HG03025 (cell line): ENCODE measurements around the gene FOXRED1.
"Not testable (repeated sequence)": the region's sequence is repeated elsewhere in the genome, so short reads cannot be mapped to it uniquely, and the experiment has no call there.

Experiments used
- ATAC-seq: cut with Tn5 transposase; IDR thresholded peaks from one replicate; pipeline ENCODE4 v1.9.1; 2021; ENCODE audit warnings: mild to moderate bottlenecking, moderate library complexity; ENCODE audit not compliant: unreplicated experiment, low FRiP score

The FOXRED1 gene

DNA sequence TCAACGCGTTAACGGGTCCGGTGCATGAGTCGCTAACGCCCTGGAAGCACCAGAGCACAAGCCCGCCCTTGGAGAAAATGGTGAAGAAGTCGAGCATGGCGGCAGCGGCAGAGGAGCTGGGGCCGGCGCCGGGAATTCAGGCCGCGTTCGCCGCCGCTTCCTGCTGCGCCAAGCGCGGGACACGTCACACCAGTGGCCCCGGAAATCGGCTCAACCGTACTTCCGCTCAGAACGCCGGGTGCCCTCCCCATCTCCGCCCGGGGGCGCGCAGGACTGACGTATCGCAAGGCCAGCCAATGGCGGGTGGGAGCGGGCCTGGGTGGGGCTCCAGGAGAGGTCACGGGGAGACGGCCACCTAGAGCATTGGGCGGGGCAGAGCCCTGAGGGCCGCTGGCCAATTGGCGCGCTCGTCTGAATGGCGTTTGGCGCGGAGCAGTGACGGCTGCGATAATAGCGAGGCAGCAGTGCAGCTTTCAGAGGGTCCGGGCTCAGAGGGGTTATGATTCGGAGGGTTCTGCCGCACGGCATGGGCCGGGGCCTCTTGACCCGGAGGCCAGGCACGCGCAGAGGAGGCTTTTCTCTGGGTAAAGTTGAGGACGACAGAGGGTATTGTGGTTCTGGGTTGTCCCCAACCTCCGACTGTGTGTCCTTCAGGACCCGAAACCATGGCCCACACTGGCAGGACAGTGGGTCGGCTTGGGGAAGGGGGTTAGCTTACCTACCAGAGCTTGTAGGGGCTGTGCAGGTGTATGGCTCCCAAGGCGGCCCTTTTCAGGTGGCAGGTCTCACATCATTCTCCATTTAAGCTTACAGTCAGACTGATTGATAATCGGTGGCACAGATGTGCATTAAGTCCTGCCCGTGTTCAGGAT lies at the start of gene FOXRED1, which contains the start of gene SRPRA:
TSS of gene FOXRED1 (plus strand) at position 447 of the 872 bp plus-strand sequence. CDS start at position 500, 53 bp downstream.
TSS of gene SRPRA (minus strand) at position 188 of the 872 bp plus-strand sequence. CDS start at position 97, 91 bp downstream.
- ATAC-seq, result peak; percentile 99

DNA sequence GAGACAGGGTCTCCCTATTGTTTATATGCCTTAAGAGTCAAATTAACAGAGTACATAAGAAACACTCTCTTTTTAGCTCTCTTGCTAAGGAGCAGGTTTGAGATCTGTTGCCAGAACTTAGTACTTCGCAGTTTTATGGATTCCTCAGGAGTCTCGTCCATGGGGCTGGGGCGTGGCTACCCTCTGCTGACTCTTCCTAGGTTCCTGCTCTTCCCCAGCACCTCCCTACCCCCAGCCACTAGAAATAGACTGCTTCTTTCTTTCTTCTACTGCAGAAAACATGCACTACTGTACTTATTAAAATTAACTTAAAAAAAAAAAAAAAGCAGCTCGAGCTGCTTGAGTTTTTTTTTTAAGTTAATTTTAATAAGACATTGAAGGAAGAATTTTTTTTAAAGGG lies 49.4 kb upstream of the FOXRED1 start:
- no peak for ATAC-seq

DNA sequence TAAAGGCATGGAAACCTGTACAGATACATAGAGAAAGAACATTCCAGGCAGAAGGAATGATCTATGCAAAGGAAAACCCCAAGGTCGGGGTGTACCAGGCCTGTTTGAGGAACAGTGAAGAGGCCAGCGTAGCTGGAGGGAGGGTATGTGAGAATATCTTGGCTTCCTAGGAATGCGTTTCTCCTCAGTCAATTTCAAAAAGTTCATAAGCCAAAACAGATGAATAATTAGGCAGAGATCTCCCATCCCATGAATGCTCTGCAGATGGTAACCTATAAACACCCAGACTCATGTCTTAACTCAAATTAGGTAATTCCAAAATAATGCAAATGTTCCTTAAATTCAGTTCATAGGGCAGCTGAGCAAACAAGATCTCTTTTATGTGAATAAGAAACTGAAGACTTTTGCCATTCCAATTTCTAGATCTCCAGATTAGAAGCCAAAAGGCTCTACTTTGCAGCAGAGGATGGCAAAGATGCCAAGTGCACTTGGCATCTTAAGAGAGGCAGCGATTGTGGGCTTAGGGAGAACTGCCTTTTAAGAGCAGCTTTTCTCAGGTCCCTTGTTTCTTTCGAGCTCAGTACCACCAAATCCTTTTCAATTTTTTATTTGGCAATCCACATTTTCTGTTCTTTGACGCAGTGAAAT lies 44.2 kb upstream of the FOXRED1 start:
- no peak for ATAC-seq

DNA sequence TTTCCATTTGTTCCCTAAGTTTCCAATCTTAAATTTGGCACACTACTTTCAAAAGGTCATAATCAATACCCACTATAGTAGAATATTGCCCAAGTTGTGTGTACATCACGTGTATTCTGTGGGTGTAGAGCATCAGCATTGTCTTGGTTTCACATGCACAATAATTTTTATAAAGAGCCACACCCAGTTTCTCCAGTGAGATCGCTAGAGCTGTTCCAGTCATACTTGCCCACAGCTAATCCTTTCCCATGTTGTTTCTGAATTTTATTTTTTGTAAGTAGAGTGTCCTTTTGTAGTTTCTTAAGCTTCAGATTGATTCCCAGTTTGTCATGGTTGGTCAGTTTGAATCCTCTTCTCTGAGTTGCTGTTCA lies 43.7 kb upstream of the FOXRED1 start:
- no peak for ATAC-seq

DNA sequence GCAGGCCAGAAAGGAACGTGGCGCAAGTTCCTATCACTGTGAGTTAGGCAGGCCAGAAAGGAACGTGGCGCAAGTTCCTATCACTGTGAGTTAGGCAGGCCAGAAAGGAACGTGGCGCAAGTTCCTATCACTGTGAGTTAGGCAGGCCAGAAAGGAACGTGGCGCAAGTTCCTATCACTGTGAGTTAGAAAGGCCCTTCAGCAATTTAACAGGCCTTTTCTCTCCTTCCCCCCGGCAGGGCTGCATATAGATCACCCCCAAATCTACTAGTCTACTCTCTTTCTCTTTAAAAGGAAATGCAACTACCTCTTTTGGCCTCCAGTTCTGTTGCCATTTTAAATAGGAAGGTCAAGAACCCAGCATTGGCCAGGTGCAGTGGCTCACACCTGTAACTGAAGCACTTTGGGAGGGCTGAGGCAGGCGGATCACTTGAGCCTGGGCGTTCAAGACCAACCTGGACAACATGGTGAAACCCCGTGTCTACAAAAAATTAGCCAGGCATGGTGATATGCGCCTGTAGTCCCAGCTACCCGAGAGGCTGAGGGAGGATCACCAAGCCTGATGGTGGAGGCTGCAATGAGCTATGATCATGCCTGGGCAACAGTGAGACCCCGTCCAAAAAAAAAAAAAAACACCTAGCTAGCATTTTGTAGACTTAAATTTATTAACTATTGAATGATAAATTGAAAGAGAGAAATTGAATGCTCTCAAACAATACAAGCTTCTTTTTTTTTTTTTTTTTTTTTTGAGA lies 42.4 kb upstream of the FOXRED1 start:
- ATAC-seq, result no peak

DNA sequence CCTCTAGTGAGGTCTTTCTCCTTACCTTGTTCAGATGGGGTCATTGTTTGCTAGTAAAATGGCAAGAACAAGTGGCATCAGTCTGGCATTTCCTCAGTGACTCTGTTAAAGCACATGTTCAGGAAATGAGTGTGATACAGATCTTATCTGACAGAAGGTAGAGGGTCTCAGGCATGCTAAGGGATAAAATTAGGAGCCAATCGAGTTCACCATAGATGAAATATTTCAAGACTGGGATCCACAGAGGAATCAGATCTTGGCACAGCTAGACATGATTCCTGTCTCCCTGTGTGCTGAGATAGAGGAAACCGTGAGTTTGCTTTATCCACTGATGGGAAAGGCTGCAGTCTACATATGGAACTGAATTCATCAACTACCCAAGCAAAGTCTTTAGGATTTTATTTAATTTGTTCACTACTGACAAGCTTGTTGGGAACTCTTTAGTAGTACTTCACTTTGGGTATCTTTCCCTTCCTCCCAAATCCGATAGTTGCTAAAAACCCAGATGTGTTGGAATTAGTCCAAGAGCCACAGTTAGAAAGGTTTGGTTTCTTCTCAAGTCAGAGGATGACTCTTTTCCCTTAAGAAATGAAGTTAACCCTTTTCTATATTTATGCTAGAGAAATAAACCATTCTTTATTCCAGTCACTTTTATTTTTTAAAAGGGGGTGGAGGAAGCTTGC lies 39.0 kb upstream of the FOXRED1 start:
- ATAC-seq, result no peak

DNA sequence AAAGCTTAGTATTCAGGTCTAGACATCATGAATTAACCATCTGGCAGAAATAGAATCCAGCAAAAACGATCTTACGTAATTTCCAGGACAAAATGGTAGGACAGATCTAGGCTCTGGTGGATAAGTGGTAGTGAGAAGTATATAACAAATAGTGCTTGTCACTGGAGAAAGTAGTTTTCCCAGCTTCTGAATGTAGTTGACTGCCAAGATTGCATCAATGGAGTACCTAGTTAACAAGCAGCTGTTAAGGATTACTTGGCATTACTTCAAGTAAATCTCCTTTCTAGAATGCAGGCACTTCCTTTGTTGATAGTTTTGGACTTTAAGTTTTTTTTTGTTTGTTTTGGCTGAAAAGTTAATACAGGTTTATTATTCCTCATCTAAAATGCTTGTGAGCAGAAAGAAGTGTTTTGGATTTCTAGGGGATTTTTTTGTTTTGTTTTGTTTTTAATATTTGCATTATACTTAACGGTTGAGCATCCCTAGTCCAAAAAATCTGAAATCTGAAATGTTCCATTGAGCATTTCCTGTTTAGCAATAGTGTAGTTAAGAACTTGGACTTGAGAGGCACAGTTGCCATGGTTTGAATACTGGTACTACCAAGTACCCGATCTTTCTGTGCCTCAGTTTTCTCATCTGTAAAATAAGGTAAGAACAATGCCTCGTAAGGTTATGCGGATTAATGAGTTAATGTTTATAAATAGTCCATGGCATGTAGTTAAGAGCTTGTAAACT lies 37.1 kb upstream of the FOXRED1 start:
- ATAC-seq, result no peak

DNA sequence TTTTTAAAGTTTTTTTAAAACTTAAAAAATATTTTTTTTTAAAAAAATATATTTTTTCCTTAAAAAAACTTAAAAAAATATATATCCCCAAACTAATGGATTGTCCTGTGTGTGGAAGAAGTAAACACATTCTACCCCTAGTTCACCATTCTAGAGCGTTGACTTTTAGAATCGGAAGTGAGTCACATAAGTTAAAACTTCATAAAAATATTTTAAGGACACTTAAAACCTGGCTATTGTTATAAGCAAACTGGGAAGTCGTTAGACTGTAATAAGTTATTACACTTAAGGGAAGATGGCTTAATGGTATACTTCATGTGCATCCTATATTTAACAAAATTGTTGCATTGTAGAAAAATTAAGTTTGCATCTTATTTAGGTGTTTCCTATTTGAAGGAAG lies 36.3 kb upstream of the FOXRED1 start:
- ATAC-seq, result no peak

DNA sequence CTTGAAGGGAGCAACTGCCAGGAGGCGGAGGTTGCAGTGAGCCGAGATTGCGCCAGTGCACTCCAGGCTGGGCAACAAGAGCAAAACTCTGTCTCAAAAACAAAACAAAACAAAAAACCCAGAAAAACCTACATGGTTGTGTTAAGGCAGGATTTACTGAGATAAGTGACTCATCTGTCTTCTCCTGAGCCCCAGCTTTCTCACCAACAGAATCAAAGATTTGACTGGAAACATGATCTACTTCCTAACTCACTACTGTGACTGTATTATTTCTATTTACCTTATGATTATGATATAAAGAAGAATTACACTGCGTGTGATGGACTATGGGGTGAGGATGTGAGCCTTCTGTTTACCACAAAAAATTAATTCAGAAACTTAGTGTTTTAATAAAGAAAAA lies 35.6 kb upstream of the FOXRED1 start:
- ATAC-seq, result no peak

DNA sequence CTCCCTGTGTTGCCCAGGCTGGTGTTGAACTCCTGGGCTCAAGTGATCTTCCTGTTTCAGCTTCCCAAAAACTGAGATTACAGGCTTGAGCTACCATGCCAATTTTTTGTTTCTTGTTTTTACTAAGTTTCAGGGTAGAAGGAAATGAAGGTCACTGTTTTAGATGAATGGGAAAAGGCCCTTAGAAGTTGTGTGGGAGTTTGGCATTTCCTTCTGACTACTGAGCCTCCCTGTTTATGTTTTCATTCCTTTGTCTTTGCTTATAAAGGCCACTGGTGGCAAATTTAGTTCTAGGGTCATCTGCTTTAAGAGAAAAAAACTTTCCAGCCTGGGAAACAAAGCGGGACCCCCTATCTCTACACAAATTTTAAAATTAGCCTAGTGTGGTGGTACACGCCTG lies 22.3 kb upstream of the FOXRED1 start:
- ATAC-seq, result no peak

DNA sequence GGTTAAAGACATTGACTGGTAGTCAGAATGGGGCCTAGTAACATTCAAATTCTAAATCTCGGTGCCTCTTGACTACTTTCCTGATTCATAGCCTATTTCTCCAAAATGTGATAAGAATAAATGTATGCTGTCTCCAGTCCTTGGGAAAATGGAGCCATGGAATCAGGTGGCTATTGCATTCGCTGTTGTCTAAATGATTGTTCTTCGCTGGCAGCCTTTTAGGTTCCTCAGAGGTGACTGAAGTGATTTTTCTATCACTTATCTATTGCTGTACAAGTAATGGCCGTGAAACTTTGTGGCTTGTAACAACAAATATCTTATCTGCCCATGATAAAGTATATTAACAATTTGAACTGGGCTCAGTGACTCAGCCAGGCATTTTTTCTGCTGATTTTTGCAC lies 15.7 kb upstream of the FOXRED1 start:
- no peak for ATAC-seq

DNA sequence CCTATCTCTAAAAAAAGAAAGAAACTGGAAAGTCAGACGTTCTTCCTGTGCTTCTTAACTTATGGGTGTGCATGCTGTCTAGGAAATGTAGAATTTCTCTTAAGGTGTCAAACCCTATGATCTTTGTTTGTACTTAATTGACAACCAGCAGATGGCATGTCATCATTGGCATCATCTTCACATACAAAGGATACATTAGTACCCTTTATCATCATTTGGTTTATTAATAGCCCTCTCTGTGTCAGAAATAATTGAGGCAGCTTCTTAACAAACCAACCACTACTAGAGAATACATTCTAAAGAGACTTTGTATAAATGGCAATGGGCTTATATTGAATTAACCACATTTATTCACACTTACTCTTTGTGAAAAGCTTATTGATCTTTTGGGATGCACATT lies 14.1 kb upstream of the FOXRED1 start:
- ATAC-seq, result no peak

DNA sequence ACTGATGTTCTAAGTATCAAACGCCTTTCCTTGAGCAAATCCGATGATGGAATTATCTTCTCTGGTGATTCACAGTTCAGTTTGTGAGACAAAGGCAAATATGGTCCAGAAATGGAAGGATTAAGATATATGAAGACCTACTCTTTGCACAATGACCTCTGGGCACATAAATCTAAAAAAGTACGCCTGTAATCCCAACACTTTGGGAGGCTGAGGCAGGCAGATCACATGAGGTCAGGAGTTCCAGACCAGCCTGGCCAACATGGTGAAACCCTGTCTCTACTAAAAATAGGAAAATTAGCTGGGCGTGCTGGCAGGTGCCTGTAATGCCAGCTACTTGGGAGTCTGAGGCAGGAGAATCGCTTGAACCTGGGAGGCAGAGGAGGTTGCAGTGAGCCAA lies 13.4 kb upstream of the FOXRED1 start:
- not testable (repeated sequence) for ATAC-seq

DNA sequence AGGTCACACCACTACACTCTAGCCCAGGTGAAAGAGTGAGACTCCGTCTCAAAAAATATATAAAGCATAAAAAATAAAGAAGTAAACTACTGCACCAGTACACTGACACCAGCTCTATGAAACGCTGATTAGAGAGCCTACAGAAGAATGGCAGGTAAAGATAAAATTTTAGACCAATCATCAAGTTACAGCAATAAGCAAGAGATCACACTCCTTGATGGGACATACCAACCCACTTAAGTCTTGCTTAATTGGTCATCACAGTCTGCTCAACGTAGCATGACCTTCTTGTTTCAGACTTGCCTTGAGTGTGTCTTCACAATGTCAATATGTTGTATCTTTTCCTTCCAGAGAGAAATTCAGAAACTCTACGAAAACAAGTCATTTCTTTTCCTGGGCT lies 12.7 kb upstream of the FOXRED1 start:
- no peak for ATAC-seq

DNA sequence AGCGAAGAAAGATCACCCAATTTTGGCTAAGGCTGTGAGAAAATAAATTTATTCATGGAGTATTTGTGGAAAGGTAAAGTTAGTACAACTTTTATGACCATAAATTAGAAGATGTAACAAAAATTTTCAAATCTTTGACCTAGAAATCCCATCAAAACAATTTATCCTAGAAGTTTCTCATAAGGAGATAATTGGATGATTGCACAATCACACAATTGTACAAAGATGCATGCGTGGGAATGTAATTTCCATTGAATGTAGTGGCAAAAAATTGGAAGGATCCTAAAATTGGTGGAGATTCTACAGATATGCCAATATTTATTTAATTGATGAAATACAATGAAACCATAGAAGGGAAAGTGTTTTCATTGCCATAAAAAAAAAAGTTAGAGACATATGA lies 11.8 kb upstream of the FOXRED1 start:
- ATAC-seq, result no peak

DNA sequence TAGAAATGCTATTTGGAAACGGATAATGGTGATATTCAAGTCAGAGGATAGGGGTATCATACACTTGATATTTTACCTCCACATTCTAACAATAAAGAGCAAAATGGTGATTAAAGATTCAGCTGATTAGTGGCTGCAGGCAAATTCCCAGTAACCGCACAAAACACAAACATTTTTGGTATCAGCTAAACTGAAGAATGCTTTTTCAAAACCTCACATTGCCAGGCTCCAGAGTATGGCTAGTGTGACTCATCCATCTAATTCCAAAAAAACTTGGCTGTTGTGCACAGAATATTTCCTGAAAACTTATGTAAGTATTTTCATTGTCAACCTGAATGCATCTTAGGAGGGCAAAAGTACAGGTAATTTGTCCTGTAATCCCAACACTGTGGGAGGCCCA lies 11.2 kb upstream of the FOXRED1 start:
- no peak for ATAC-seq

DNA sequence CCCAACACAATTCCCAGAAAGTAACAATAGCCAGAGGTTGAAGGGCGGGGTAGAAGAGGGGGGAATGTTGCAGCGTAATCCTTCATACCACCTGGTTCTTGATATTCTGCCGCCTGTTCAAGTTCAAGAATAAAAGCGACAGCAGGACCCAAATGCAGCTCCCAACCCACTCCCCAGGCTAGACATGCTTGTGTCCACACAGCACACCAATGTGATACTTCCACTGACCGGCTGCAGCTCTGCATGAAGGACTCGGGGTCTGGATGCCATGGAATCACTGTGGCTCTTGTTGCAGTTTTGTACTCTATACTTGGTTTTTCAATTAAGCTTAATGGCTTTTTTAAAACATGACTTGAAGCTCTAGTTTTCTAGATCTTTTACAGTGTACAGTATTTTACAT lies 6.7 kb upstream of the FOXRED1 start:
- no peak for ATAC-seq

DNA sequence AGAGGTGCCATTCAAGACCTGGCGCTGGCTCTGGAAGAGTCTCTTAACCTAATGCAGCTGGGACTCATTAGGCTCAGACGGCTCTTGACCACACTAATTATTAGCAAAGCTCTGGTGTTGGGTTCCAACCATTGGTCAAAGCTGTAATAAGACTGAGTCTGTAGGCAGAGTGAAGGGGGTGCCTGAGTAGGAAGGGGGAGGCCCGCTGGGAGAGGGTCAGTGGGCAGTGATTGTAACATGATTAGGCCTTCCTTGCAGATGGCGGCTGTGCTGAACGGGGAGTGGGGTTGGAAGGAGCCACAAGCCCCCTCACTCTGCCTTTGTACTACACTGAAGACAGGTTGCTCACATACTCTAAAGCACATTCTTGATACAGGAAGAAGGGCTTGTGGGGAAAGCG lies 5.5 kb upstream of the FOXRED1 start:
- no peak for ATAC-seq

DNA sequence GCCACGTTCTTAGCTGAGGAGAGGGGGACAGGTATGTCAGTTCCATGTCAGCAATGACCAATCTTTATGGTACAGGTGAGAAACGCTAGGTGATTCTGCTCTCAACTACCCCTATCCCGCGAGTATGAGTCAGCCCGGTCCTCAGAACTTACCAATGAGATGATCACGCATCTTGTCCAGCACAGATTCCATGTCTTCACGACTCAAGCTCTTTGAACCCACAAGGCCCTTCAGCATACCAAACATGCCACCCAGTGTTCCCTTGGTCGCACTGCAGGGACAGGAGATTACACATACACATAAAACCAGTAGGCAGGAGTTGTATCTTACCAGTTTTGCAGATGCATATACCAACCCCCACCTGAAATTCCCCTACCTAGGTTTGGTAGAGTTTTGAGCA lies 3.1 kb upstream of the FOXRED1 start:
- ATAC-seq, result no peak

DNA sequence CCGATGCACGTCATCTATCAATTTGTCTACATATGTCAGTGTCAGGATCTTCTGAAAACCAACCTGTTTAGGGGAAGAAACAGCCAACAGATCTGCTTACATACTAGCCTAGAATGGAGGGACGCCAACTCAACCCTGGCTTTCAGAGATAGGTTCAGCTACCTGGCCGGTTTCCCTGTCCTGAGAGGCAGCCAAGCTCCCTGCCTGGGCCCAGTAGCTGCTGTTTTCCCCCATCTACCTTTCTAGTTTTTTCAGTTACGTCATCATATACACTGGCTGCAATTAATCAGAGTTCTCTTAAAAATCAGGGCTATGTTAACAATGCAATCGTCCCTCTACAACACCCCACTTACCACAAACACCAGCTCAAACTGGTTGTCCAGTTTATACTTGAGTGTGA lies 1.3 kb upstream of the FOXRED1 start:
- no peak for ATAC-seq
